ENCODE measurements around the gene GAS6. TPM values are rescaled to one million over a fixed set of nuclear protein-coding genes. Genes with fewer than 3 reads are reported as not detected.

GAS6 gene
- total RNA-seq, 4 donors from 2014 or later: 43.0 to 112 (median 68.5) TPM

GRCh38 chr13:113806104-113806471, 57.8 kb downstream of the GAS6 start:
- Histone ChIP-seq H3K27me3 (peaks cover 0 to 11% (median 0%) of the 10 kb centered on the region in 4 donors), H3K4me1 (peaks cover 0 to 26% (median 11%) of the 10 kb centered on the region in 3 donors), H3K27ac (no peak overlapping the region), H3K36me3 (no peaks in the 10 kb centered on the region), H3K9me3 (no peaks in the 10 kb centered on the region), H3K4me3 (no peak overlapping the region)
- TF ChIP-seq, protein P1, sequence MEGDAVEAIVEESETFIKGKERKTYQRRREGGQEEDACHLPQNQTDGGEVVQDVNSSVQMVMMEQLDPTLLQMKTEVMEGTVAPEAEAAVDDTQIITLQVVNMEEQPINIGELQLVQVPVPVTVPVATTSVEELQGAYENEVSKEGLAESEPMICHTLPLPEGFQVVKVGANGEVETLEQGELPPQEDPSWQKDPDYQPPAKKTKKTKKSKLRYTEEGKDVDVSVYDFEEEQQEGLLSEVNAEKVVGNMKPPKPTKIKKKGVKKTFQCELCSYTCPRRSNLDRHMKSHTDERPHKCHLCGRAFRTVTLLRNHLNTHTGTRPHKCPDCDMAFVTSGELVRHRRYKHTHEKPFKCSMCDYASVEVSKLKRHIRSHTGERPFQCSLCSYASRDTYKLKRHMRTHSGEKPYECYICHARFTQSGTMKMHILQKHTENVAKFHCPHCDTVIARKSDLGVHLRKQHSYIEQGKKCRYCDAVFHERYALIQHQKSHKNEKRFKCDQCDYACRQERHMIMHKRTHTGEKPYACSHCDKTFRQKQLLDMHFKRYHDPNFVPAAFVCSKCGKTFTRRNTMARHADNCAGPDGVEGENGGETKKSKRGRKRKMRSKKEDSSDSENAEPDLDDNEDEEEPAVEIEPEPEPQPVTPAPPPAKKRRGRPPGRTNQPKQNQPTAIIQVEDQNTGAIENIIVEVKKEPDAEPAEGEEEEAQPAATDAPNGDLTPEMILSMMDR (IDR thresholded peaks at IDR 0.05): no peak
- TF ChIP-seq POLR2A (IDR thresholded peaks at IDR 0.05): no peak
- DNase-seq: no peak
- WGBS, 2 donors: 88% methylated on average over 9 of the region's 11 CpGs; no CpG with 5 or more reads in 1 of the 2 donors
- intact Hi-C loops (cut with DNase I): no loop called here

- 90 to 97% methylated on average over 10 to 23 of the region's 27 CpGs for WGBS, 2 donors
- intact Hi-C loops (cut with DNase I): no loop called here
- Histone ChIP-seq H3K9me3 (no peaks in the 10 kb centered on the region), H3K4me3 (no peak overlapping the region), H3K4me1 (peaks cover 0 to 26% (median 11%) of the 10 kb centered on the region in 3 donors), H3K27me3 (peaks cover 0 to 12% (median 0%) of the 10 kb centered on the region in 4 donors), H3K27ac (no peak overlapping the region), H3K36me3 (no peaks in the 10 kb centered on the region)
- TF ChIP-seq, protein P1 (IDR thresholded peaks at IDR 0.05): no peak
- TF ChIP-seq POLR2A (IDR thresholded peaks at IDR 0.05): no peak
- DNase-seq: no peak
Observed at GRCh38 chr13:113805431-113806103, 58.3 kb downstream of the GAS6 start.

DNA sequence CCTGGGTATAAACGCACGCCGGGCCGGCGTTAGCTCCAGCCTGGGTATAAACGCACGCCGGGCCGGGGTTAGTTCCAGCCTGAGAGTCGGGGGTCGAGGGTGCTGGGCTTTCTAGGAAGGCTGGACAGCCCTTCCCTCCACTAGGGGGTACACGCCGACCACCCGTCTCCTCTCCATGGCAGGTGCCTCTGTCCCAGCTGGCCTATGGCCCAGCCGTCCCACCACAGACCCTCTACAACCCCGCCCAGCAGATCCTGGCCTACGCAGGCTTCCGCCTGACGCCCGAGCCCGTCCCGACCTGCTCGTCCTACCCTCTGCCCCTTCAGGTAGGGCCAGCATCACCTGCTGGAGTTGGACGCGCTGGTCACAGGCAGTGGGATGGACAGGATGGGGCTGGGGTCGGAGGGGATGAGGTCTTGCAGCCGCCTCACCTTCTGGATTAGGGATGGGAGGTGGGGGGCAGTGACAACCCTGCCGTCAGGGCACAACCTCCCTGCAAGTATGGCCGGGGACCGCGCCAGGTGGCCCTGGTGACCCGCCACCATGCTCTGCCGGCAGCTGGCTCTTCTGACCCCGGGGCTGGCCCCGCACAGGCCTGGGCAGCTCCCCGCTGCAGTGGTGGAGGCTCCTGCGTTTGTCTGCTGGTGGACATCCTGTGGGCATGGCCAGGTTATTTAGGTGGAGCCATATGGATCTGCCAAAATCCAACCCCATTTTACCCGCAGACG, 59.0 kb downstream of the GAS6 start:
- intact Hi-C loops (cut with DNase I): no loop called here
- DNase-seq: no peak
- Histone ChIP-seq H3K4me3 (no peak overlapping the region), H3K36me3 (no peaks in the 10 kb centered on the region), H3K9me3 (no peaks in the 10 kb centered on the region), H3K27ac (no peak overlapping the region), H3K27me3 (peaks cover 0 to 15% (median 0%) of the 10 kb centered on the region in 4 donors), H3K4me1 (peaks cover 0 to 26% (median 11%) of the 10 kb centered on the region in 3 donors)
- TF ChIP-seq, protein P1 (IDR thresholded peaks at IDR 0.05): no peak
- TF ChIP-seq POLR2A (IDR thresholded peaks at IDR 0.05): no peak
- 83 to 84% methylated on average over 11 to 15 of the region's 39 CpGs for WGBS, 2 donors

DNA sequence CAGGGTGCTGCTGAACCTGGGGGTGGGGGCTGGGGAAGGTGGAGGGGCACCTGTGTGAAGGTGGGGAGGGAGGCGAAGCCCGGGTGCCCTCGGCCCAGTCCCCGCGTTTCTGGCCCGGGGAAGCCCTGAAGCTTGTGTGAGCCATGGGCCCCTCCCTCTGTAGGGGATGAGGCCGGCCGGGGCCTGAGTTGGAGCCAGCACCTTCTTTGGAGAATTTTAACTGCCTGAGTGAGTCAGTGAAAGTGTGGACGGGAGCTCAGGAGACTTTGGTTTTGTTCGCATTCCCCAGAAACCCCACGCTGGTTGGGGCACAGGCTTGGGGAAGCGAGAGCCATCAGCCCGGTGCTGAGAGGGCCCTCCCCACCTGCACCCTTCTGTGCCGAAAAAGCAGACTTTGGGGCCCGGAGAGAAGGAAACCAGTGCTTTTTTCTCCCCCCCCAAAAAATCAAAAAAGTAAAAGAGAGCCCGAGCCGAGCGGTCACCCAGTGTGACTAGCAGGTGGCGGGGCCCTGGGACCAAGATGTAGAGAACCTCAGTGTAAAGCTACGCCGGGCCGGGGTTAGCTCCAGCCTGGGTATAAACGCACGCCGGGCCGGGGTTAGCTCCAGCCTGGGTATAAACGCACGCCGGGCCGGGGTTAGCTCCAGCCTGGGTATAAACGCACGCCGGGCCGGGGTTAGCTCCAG, 59.7 kb downstream of the GAS6 start:
- peaks cover 0 to 26% (median 11%) of the 10 kb centered on the region in 3 donors for H3K4me1 ChIP-seq
- H3K9me3 ChIP-seq: no peaks in the 10 kb centered on the region
- peaks cover 0 to 15% (median 0%) of the 10 kb centered on the region in 4 donors for H3K27me3 ChIP-seq
- intact Hi-C loops (cut with DNase I): no loop called here
- no peak overlapping the region for H3K27ac ChIP-seq
- no peaks in the 10 kb centered on the region for H3K36me3 ChIP-seq
- no peak for DNase-seq
- 77 to 92% methylated on average over 10 to 14 of the region's 34 CpGs for WGBS, 2 donors
- no peak overlapping the region for H3K4me3 ChIP-seq
- TF ChIP-seq POLR2A (IDR thresholded peaks at IDR 0.05): no peak
- TF ChIP-seq, protein P1 (IDR thresholded peaks at IDR 0.05): no peak
